Neural progenitor cell (in vitro differentiated cells): ENCODE data around the gene TRMT1.

Experiments
- CTCF ChIP-seq: fragments of 200-600 bp; sonication (generic); IDR thresholded peaks from 2 replicates; pipeline ENCODE4 v1.5.1; 2017; ENCODE audit warnings: antibody characterized with exemption, mild to moderate bottlenecking
- EZH2 ChIP-seq: fragments of 200-600 bp; sonication (generic); IDR thresholded peaks from 2 replicates; pipeline ENCODE4 v1.6.1; 2017; ENCODE audit warnings: antibody characterized with exemption, mild to moderate bottlenecking, moderate library complexity
- EZH2phosphoT487 ChIP-seq: fragments of 200-600 bp; sonication (generic); IDR thresholded peaks from 2 replicates; pipeline ENCODE4 v1.6.1; 2017; ENCODE audit warnings: antibody characterized with exemption

DNA sequence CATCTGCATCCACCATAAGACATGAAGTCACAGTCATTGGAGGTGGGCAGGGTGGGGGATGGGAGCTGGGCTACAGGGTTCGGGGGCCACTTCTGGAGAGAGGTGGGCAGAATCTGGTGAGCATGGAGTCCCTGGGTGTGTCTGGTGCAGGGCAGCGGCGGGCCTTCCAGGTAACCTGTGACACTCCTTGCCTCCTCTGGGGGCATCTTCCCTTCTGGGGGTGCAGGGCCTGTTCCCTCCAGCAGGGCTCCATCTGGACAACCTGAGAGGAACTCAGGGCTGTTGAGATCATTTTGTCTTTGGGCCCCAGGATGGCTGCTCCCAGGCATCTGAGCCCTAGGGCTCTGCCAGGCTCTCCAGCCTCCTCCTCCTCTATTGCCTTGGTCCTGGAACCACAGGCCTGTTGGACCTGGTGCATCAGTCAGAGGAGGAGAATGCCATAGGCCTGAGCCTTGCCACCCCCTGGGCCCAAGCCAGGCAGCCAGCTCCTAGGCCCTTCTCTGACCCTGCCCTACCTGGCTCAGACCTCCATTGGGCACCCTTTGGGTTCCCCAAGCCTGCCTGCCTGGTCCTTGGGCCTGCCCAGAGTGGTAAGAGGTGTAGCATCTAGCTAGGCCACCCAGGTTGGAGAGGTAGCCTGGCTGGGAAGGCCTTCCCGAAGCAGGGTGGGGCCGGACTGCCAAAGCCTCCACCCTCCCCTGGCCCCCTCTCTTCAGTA, 27.2 kb downstream of the TRMT1 start:
- TF ChIP-seq EZH2phosphoT487 = no peak
- peak; percentile 55 for TF ChIP-seq CTCF
- no peak for TF ChIP-seq EZH2
